Cardiac septum (tissue), 1 donor: Measurements from ENCODE around the gene EPS15. TPM values are rescaled to one million over a fixed set of nuclear protein-coding genes. Genes with fewer than 3 reads are reported as not detected.
"Not testable (repeated sequence)": the region's sequence is repeated elsewhere in the genome, so short reads cannot be mapped to it uniquely, and the experiment has no call there.

Source experiments
- DNase-seq: peaks from one replicate; pipeline ENCODE4 v3.0.0-alpha.2; 2020; ENCODE audit warnings: low spot score
- intact Hi-C: fragments of 100-400 bp; cut with DNase I; formaldehyde crosslinking; loops from one replicate; pipeline ENCODE4 v1.14.0; 2022
- total RNA-seq: library from RNA; stranded (reverse); fragmentation: NEBNext Ultra II Directional; extraction: Animal tissue kit (Norgen Biotek cat#: 25700); gene quantifications from one replicate; pipeline ENCODE4 v1.2.1, GENCODE V29; 2021
- donor health status: DM: no; HTN: no; CAD: no.

EPS15 gene
- total RNA-seq, 1 donor from 2014 or later = 46.6 TPM

DNA sequence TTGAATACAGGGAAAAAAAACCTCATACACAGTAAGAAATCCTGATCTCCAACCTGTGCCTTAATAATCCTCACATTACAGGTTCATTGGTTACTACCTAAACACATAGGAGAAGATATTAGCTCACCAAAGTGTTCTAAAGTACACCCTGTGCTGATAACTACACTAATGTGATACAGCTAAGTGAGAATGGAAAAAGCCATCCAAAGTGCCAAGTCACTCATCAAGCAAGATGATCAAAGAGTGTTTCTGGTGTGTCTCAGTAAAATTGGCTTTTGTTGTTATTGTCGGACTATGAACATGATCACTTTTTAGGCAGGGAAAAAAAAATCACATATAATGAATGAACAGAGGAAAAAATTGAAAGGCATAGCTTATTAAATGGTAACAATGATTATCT lies 31.4 kb downstream of the EPS15 start:
- intact Hi-C loops = no loop called here
- no peak for DNase-seq

DNA sequence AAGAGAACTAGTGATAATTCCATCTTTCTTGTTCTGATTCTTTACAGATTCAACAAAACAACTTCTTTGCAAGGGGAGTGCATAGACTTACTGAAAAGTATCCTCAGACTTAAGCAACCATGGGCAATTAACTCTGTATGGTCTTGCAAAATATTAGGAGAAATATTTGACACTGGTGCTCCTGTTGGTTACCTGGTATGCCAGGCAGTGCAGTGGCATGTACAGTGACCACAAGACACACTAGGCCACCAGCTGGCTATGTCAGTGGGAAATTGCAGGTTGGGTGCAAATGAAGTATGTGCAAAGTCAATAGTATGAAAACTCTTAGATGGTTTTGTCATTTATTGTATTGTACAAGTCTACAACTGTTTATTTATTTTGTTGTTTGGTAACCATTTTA lies 34.5 kb downstream of the EPS15 start:
- intact Hi-C loops = no loop called here

DNA sequence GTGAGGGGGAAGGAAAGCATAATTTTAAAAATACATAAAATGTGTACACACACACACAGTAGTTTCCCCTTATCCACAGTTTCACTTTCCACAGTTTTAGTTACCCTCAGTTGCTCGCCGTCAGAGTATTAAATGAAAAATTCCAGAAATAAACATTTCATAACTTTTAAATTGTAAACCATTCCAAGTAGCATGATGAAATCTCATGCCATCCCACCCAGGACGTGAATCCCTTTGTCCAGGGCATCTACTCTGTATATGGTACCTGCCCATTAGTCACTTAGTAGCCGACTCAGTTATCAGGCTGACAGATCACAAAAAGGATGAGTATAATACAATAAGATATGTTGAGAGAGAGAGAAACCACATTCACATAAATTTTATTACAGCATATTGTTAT lies 36.2 kb downstream of the EPS15 start:
- DNase-seq = no peak
- intact Hi-C loops = no loop called here

More for the DNA sequence above, 34.5 kb downstream of the EPS15 start:
- DNase-seq = no peak

- intact Hi-C loops, DNase-seq: not testable (repeated sequence)
These were observed 44.0 kb downstream of the EPS15 start for GRCh38 chr1:51474832-51475620.

- intact Hi-C loops = no loop called here
- no peak for DNase-seq
These were observed 45.5 kb downstream of the EPS15 start for GRCh38 chr1:51473331-51474115.

DNA sequence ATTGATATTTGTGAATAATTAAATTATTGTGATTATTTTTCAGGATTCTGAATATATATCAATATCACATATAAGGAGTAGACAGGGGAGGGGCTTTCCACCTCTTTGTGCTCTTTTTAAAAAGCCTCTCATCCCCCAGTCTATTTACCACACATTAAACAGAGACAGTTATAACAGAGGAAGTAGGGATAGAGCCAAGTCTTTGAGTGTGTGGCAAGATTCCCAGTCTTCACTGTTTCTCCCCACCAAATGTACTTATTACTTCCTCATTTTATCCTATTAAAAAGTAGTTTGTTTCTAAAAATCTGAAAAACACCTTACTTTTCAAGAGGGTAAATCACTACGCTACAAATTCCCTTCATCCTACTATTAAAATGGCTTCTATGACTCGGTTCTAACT lies 46.7 kb downstream of the EPS15 start:
- intact Hi-C loops = no loop called here
- DNase-seq = no peak

DNA sequence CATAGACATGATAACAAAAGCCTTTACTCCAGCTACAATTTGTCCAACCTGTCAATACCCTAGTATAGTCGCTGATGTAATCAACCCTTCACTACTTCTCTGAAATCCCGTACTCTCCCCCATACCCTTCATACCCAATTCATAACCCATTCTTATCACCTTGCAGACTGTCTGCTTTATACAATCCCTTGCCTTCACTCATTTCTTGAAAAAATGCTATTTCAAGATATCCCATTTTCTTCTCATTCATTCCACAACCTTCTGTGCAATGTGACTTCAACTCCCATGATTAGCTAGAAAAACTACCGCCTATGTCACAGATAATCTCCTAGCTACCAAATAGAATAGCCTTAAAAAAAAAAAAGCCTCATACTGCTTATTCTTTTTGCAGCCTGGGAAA lies 49.5 kb downstream of the EPS15 start:
- no peak for DNase-seq
- intact Hi-C loops = no loop called here

- intact Hi-C loops = no loop called here
These were observed 54.2 kb downstream of the EPS15 start for GRCh38 chr1:51464828-51465227.

GRCh38 chr1:51463561-51463960 lies 55.5 kb downstream of the EPS15 start:
- intact Hi-C loops = no loop called here
- no peak for DNase-seq

More at GRCh38 chr1:51464828-51465227, 54.2 kb downstream of the EPS15 start:
- DNase-seq = no peak

DNA sequence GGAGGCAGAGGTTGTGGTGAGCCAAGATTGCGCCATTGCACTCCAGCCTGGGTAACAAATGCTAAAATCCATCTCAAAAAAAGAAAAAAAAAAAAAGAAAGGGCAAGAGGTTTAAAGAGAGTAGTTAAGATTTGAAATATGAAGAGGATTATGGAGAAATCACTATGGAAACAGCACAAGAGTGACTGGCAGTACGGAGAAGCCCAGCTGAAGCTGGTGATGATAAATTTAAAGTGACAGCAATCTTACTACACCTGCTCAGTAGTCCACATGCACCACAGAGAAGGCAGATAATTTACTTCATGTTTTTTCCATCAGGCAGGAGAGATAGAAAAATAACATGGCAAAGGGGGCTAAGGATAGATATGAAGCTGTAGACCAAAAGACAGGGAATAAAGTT lies 56.8 kb downstream of the EPS15 start:
- DNase-seq, intact Hi-C loops: not testable (repeated sequence)

DNA sequence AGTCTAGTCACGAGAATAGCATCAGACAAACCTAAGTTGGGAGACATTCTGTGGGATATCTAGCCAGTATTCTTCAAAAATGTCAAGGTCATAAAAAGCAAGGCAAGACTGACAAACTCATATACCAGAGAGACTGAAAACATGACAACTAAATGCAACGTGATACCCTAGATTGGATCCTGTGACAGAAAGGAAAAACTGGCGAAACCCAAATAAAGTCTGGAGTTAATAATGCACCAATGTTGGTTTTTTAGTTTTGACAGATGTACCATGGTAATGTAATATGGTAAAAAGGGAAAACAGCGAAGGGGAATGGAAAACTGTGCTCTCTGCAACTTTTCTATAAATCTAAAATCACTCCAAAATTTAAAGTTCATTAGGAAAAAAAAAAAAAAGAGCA lies 64.5 kb downstream of the EPS15 start:
- intact Hi-C loops = no loop called here

GRCh38 chr1:51453010-51453409 lies 66.1 kb downstream of the EPS15 start:
- no peak for DNase-seq
- intact Hi-C loops = no loop called here

More for the DNA sequence above, 64.5 kb downstream of the EPS15 start:
- no peak for DNase-seq

DNA sequence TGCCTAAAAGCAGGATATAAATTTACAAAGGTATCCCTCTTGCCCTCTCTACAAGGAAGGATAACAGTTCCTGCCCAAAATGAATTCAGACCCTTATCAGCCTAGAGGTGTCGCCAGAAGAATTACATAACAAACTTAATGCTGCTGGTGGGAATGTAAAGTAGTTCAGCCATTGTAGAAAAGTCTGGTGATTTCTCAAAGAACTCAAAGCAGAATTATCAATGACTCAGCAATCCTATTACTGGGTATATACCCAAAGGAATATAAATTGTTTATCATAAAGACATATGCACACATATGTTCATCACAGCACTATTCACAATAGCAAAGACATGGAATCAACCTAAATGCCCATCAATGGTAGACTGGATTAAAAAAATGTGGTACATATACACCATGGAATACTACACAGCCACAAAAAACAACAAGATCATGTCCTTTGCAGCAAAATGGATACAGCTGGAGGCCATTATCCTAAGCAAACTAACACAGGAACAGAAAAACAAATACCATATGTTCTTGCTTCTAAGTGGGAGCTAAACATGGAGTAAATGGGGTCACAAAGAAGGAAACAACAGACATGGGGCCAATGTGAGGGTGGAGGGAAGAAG lies 70.1 kb downstream of the EPS15 start:
- intact Hi-C loops, DNase-seq: not testable (repeated sequence)

DNA sequence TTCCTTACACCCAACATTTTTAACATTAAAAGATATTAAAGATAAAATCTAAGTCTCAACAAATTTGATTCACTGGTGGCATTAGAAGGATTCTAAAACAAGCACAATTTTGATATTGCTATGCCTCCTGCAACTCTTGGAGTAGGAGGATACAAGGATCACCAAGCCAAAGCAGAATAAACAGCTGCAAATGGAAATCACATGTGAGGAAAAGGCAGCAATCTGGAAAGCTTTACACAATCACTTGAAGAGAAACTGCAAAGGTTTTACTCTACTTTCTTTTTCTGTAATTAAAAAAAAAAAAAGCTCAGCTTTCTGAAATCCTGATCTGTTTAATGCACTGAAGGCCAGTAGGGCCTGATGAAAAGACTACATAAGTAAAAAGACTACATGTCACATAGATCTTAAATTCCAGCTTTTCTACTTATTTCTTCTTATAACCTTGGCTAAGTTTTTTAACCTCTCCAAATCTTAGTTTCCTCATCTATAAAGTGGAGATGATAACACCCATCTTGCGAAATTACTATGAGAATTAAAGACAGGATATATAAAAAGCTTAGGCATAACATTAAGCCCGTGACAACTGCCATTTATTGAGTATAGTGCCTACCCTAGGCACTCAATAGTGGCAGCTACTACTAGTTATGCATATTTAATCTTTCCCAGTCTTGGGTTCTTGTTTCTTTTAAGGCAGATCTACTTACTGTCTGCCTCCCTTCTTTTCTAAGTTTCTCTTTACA lies 73.5 kb downstream of the EPS15 start:
- intact Hi-C loops = no loop called here
- no peak for DNase-seq

DNA sequence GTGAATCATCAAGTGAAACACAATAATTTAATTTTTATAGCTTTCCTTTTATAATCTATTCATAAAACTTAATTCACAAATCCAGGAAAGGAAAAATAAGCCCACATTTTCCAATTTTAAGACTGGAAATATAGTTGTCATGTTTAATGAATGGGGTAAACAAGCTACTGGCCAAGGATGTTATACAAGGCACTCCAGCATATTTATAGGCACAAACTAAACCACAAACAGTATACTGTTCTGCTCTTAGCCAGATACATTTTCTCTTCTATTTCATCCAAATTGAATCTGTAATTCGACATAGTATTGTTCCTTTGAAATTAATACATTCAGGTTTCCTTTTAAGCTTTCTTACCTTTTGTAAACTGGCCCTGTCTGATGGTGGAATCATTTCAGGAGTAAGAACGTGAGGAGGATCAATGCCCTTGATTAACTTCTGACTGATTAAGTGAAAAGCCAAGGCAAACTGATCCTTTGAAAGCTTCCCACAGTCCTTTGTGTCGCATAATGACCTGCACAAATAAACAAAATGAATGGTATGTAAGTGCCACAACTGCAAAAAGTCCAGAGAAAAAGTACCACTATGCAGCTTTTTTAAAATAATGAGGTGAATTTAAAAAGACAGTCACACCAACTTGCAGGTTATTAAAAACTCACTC lies 74.4 kb downstream of the EPS15 start:
- intact Hi-C loops = no loop called here
- DNase-seq = no peak

DNA sequence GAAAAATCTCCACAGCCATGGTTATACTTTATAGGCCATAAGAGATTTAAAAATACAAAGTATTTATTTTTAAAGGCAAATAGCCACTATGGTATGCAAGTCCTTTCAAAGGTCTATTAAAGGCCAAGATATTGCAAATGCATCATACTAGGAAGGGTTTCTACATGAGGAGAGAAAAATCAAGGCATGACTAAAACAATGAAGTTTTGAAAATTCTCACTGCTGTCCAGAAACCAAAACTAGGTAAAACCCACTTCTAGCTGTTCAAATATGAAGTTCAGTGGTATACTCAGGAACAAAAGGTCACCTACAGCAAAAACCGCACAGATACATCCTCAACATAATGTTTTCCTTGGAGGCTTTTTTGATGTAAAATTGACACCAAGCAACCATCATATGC lies 75.0 kb downstream of the EPS15 start:
- intact Hi-C loops = no loop called here
- DNase-seq = no peak

DNA sequence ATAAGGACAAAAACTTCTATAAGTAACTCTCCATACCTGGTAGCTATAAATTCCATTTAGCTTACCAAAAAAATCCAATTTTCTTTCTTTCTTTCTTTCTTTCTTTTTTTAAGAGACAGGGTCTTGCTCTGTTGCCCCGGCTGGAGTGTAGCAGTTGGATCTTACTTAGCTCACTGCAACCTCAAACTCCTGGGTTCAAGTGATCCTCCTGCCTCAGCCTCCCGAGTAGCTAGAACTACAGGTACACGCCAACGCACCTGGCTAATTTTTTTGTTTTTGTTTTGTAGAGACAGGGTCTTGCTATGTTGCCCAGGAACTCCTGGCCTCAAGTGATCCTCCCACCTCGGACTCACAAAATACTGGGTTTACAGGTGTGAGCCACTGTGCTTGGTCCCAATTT lies 75.5 kb downstream of the EPS15 start:
- no peak for DNase-seq

GRCh38 chr1:51442616-51443015 lies 76.5 kb downstream of the EPS15 start:
- intact Hi-C loops = no loop called here
- no peak for DNase-seq

More for the DNA sequence above, 75.5 kb downstream of the EPS15 start:
- intact Hi-C loops = no loop called here

GRCh38 chr1:51442198-51442597 lies 76.9 kb downstream of the EPS15 start:
- DNase-seq = no peak
- intact Hi-C loops = no loop called here
